ENCODE measurements around the gene PTPRM. TPM values are rescaled to one million over a fixed set of nuclear protein-coding genes. Genes with fewer than 3 reads are reported as not detected.

The PTPRM gene
- total RNA-seq, 1 experiment from 2014 or later, result 6.2 TPM

DNA sequence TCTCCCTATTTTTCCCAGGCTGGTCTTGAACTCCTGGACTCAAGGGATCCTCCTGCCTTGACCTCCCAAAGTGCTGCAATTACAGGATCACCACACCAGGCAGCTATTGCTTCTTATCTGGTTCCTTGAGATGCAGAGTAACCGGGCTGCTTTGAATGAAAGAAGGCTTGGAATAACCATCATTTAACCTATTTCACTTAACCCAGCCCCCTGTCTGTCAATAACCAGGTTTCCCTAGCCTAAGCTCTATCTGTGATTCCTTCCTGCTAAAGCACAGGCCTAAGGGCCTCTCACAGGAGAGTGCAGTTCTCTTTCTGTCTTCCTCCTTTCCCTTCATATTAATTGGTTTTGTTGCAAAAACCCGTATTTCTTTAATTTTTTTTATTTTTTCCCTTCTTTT lies 648.6 kb downstream of the PTPRM start:
- no peak overlapping the region for H4K8ac ChIP-seq (replicated peaks; ENCODE audit: insufficient read length, low read depth, low read length)
- WGBS (ENCODE audit: extremely low coverage, insufficient read length, low lambda C conversion rate), result no CpG with 5 or more reads among the region's 2 CpGs
- no peak overlapping the region for H3K4me2 ChIP-seq (ENCODE audit: insufficient read depth, insufficient read length, low read length)
- no peak overlapping the region for H2BK20ac ChIP-seq (ENCODE audit: low read depth, low read length, poor library complexity, severe bottlenecking)
- no peaks in the 10 kb centered on the region for H3K79me1 ChIP-seq (ENCODE audit: insufficient read depth, low read depth, low read length, poor library complexity, severe bottlenecking)
- no peaks in the 10 kb centered on the region for H3K23me2 ChIP-seq (ENCODE audit: insufficient read length, low read depth, low read length, poor library complexity, severe bottlenecking)
- H3K9me3 ChIP-seq (ENCODE audit: control insufficient read depth, low read depth, low read length), result no peaks in the 10 kb centered on the region
- Mint-ChIP-seq H3K27me3 (ENCODE audit: low read depth) (no peaks in the 10 kb centered on the region), H3K27ac (peak overlapping the region in 1 of 3 experiments; percentile 52; a peak in 1 of 7 replicates), H3K9me3 (no peaks in the 10 kb centered on the region; a peak in 1 of 5 replicates), H3K36me3 (ENCODE audit: insufficient read depth in 1 of 3, low read depth in 3 of 3) (no peaks in the 10 kb centered on the region), H3K4me3 (no peak overlapping the region), H3K4me1 (peaks cover 37 to 42% of the 10 kb centered on the region in 2 experiments)
- no peak overlapping the region for H2BK12ac ChIP-seq (ENCODE audit: insufficient read length, low read depth, low read length)
- DNase-seq, result peak; percentile 32
- H2BK120ac ChIP-seq (ENCODE audit: low read depth, low read length, poor library complexity, severe bottlenecking), result no peak overlapping the region
- no peak overlapping the region for H2BK15ac ChIP-seq (ENCODE audit: low read depth, low read length)
- no peak overlapping the region for H3K14ac ChIP-seq (ENCODE audit: insufficient read depth, low read length)
- no peak overlapping the region for H2BK5ac ChIP-seq (ENCODE audit: insufficient read length, low read length)
- H3K56ac ChIP-seq (ENCODE audit: insufficient read length, low read depth, low read length), result no peak overlapping the region
- no peak overlapping the region for H4K5ac ChIP-seq (ENCODE audit: insufficient read length, low read depth, low read length)
- H2AFZ ChIP-seq (ENCODE audit: low read length), result no peak overlapping the region
- H4K91ac ChIP-seq (ENCODE audit: insufficient read length, low read depth, low read length), result no peak overlapping the region
- no peak overlapping the region for H3T11ph ChIP-seq (ENCODE audit: low read length)
- H3K9ac ChIP-seq (ENCODE audit: extremely low read depth, insufficient read length, low read length), result no peak overlapping the region
- peaks cover 8% of the 10 kb centered on the region; the same call in 1 of the 2 replicates for H3K4me1 ChIP-seq (ENCODE audit: insufficient read depth, low read length)
- no peak overlapping the region for H2AK5ac ChIP-seq (ENCODE audit: insufficient read length, low read length)
- H3K27ac ChIP-seq (ENCODE audit: insufficient read length, low read depth, low read length), result no peak overlapping the region
- TF ChIP-seq, protein P1, sequence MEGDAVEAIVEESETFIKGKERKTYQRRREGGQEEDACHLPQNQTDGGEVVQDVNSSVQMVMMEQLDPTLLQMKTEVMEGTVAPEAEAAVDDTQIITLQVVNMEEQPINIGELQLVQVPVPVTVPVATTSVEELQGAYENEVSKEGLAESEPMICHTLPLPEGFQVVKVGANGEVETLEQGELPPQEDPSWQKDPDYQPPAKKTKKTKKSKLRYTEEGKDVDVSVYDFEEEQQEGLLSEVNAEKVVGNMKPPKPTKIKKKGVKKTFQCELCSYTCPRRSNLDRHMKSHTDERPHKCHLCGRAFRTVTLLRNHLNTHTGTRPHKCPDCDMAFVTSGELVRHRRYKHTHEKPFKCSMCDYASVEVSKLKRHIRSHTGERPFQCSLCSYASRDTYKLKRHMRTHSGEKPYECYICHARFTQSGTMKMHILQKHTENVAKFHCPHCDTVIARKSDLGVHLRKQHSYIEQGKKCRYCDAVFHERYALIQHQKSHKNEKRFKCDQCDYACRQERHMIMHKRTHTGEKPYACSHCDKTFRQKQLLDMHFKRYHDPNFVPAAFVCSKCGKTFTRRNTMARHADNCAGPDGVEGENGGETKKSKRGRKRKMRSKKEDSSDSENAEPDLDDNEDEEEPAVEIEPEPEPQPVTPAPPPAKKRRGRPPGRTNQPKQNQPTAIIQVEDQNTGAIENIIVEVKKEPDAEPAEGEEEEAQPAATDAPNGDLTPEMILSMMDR (conservative IDR thresholded peaks at IDR 0.05), result no peak
- H3K18ac ChIP-seq (ENCODE audit: insufficient read length, low read depth, low read length), result no peak overlapping the region
- no peaks in the 10 kb centered on the region for H3K79me2 ChIP-seq (ENCODE audit: insufficient read depth, low read length)
- no peak overlapping the region for H3K4ac ChIP-seq (ENCODE audit: low read depth, low read length)
- no peak overlapping the region for H3K23ac ChIP-seq (ENCODE audit: insufficient read length, low read depth, low read length)
- H3K27me3 ChIP-seq (ENCODE audit: insufficient read depth, low read length), result no peaks in the 10 kb centered on the region
- H4K20me1 ChIP-seq (ENCODE audit: control insufficient read depth, insufficient read depth, insufficient read length), result no peaks in the 10 kb centered on the region
